HG03575 (cell line): ENCODE results near the gene MYH7.

ENCODE experiments used
- ATAC-seq: cut with Tn5 transposase; IDR thresholded peaks from one replicate; pipeline ENCODE4 v1.9.1; 2021; ENCODE audit not compliant: unreplicated experiment, insufficient number of reproducible peaks, low FRiP score; ENCODE audit errors: extremely low read depth

MYH7 gene

GRCh38 chr14:23380197-23380914 is 55.1 kb downstream of the MYH7 start:
- no peak for ATAC-seq

- ATAC-seq = no peak
Observed at GRCh38 chr14:23379366-23380196, 55.9 kb downstream of the MYH7 start.

GRCh38 chr14:23378612-23379220 is 56.7 kb downstream of the MYH7 start:
- no peak for ATAC-seq

GRCh38 chr14:23377573-23378563 is 57.6 kb downstream of the MYH7 start:
- ATAC-seq = no peak

GRCh38 chr14:23377198-23377550 is 58.3 kb downstream of the MYH7 start:
- ATAC-seq = no peak

GRCh38 chr14:23376482-23377197 is 58.8 kb downstream of the MYH7 start, which contains the start of gene CMTM5:
Gene CMTM5, plus strand, starts transcription at chr14:23377046. Its CDS starts 206 bp downstream, at chr14:23377252.
- ATAC-seq = no peak

GRCh38 chr14:23375527-23376251 is 59.8 kb downstream of the MYH7 start:
- no peak for ATAC-seq

- ATAC-seq = no peak
Observed at GRCh38 chr14:23373041-23373440, 62.4 kb downstream of the MYH7 start.

- no peak for ATAC-seq
Observed at GRCh38 chr14:23372509-23372908, 63.0 kb downstream of the MYH7 start, which contains the start of gene IL25. Gene IL25, plus strand, starts transcription at chr14:23372809.

GRCh38 chr14:23371865-23372264 is 63.6 kb downstream of the MYH7 start:
- ATAC-seq = no peak

GRCh38 chr14:23370221-23370620 is 65.2 kb downstream of the MYH7 start:
- no peak for ATAC-seq

GRCh38 chr14:23366426-23366921 is 69.0 kb downstream of the MYH7 start:
- no peak for ATAC-seq

GRCh38 chr14:23365732-23366425 is 69.6 kb downstream of the MYH7 start:
- ATAC-seq = no peak

- ATAC-seq = no peak
Observed at GRCh38 chr14:23365036-23365731, 70.3 kb downstream of the MYH7 start, which contains the start of gene EFS. Gene EFS, minus strand, starts transcription at chr14:23365172. Its CDS starts 147 bp downstream, at chr14:23365025.

- ATAC-seq = no peak
Observed at GRCh38 chr14:23364164-23365035, 71.1 kb downstream of the MYH7 start.
